DMS 273 treated with DMSO at 0.1 percent for 48 hours (cell line): Measurements from ENCODE around the gene BAIAP2.

Experiments
- DNase-seq: peaks from one replicate; lab custom pipeline; 2025; lab: John Stamatoyannopoulos, UW

The BAIAP2 gene

GRCh38 chr17:81109957-81110356 is 75.0 kb downstream of the BAIAP2 start:
- DNase-seq: no peak

DNA sequence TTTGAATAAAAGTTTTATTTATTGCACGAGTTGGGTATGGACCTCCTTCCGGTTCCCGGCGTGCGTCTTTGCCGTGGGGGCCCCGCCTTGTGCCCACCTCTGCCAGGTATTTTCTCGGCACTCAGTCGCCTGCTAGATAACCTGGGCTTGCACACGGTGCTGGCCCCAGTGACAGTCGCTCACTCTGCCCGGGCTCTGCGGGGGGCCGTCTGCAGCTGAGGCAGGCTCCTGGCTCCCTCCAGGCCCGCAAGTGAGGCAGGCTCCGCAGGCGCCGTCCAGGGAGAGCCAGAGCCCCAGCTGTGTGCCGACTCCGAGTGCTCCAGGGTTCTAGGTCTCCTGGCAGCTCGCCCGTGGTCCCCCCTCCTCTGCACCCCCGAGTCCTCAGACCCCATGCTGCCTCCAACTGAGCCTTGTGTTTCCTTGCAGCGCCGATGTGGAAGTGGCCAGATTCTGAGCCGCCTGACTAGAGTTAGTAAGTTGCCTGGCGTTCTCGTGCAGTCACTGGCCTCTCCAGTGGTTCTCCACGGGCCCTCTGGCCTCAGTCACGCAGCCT is 75.6 kb downstream of the BAIAP2 start:
- DNase-seq: no peak

DNA sequence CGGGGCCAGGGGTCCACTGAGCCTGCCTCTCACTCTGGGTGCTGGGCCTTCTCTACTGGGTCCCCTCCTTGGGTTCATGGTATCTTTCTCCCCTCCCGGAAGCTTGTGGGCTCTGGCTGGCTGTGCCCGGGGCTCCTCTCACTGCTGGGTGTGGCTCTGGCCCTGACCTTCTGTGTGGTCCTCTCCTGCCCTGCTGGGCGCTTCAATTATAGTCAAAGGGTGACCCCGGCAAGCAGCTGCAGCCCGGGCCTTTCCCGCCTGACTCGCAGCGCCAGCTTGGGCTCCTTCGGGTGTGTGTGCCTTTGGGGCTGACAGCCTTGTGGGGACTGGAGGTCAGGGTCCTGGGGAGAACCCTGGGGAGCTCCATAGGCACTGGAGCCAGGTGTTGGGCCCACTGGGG is 76.1 kb downstream of the BAIAP2 start:
- DNase-seq: no peak

DNA sequence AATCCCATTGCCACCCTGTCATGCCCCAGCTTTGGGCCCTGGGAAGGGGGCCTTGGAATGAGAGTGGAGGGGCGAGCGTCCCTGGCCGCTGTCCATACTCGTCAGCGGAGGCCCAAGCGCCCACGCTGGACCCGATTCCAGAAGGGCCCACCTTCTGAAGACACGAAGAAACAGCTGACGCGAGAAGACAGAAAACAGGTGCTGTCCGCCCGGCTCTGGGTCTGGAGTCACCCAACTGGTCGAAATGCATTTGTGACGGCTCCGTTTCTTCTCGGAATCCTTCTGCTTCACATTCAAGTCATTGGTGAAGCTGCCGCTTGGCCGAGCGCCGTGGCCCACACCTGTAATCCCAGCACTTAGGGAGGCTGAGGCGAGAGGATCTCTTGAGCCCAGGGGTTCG is 77.5 kb downstream of the BAIAP2 start:
- no peak for DNase-seq

GRCh38 chr17:81113158-81113724 is 78.3 kb downstream of the BAIAP2 start:
- DNase-seq: no peak

GRCh38 chr17:81114351-81115093 is 79.6 kb downstream of the BAIAP2 start:
- no peak for DNase-seq

DNA sequence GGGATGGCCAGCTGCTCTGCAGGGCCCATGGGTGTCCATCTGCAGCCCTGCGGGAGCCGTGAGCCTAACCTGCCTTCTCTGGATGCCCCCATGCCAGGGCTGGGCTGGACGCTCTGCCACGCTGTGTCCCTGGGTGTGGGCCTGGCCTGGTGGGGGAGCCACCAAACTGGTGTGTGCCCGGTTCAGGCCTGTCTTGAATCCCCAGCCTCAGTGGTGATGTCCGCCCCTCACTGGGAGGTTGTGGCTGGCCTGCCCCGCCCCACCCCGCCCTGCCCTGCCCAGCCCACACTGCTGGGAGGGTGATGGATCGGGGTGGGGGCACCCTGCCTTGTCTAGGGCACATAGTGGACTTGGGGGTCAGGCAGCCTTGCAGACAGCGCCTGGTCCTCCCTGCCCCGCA is 80.3 kb downstream of the BAIAP2 start:
- DNase-seq: no peak

DNA sequence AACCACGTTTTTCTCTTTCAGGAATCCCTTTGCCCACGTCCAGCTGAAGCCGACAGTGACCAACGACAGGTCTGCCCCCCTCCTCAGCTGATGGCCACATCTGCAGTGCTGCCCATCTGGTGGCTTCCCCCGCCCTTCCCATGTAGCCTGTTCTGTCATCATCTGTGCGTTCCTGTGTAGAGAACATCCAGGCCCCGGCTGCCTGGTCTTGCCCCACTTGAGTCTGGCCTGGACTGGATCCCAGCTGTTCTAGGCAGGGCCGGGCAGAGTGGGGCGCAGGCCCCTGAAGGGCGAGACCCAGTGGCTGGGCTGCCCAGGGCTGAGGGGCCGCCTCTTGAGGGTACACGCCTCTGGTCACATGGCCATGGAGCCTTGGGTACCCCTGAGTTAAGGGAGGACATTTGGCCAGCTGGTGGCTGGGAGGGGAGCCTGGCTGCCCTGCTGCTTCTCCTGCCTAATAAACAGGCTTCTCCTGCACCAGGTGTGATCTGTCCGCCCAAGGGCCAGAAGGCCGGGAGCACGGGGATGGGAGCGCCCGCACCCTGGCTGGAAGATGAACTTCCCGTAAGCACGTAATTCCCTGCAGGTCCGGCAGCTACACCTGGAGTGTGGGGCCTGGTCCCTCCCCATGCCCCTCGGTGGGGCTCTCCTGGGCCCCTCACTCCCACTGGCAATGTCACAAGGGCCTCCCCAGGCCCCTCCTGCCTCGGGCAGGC is 81.0 kb downstream of the BAIAP2 start:
- no peak for DNase-seq

DNA sequence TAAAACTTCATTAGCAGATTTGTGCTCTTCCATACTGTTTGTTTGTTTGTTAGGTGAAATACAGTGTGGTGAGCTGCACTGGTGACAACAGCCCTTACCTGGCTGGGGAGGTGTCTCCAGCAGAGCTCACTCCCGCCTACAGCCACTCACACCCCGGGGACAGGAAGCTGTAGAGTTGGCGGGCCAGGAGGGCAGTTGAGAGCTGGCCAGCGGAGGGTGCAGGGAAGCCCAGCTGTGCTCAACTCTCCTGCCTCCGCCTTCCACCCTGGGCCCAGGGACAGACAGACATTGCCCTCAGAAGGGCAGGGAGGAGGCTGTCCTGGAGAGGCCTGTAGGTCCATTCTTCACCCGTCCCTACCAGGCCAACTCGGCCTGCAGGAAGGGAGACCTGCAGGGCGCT is 81.8 kb downstream of the BAIAP2 start:
- no peak for DNase-seq

DNA sequence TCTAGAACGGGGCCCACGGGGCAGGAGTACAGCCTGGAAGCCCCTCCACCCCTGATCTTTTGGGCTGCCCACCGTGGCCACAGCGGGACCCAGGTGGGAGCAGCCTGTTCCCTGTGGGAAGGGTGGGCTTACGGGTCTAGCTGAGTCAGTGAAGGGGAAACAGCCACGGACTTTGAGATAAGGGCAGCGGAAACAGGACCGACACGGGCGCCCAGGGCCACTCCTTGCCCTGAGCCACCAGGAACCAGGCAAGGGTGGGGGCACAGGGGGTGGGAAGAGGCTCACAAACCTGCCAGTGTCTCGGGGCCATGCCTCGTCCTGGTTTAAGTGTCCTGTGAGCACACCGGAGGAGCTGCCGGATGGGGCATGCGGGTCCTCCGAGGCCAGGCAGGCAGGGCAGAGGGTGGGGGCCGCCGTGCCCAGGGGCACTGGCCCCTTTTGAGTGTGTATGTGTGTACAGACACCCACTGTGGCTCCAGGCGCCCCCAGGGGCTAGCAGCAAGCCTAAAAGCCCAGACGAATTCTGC is 82.8 kb downstream of the BAIAP2 start:
- DNase-seq: no peak

GRCh38 chr17:81118308-81119221 is 83.6 kb downstream of the BAIAP2 start:
- no peak for DNase-seq

DNA sequence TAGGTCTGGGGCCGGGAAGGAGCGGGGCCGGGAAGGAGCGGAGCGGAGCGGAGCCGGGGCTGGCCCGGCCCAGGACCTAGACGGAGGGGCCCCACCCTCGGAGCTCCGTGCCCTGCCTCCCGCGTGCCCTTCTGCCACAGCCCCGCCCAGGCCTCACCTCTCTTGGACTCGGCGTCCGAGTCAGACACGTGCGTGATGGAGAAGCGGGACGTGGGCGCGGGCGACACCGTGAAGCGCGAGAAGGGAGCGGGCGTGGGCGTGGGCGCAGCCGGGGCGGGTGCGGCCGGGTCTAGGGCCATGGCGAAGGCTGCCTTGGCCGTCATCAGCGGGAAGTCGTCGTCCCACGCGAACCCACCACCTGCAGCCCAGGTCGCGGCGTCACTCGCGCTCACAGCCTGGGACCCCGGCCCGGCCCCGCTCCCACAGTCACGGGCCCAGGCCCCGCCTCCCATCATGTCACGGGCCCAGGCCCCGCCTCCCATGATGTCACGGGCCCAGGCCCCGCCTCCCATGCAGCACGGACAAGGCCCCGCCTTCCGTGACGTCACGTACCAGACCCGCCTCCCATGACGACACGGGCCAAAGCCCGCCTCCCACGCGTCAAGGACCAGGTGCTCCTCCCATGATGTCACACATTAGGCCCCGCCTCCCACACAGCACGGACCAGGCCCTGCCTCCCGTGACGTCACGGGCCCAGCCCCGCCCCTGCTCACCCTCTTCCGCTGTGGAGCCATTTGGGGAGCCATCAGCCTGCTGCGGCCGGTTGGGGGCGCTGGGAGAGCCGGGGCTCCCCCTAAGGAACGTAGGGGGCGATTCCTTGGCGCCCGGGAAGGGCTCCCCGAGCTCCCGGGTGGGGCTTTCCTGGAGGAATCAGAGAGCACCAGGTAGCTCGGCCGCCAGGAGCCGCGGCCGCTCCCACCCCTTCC is 84.5 kb downstream of the BAIAP2 start:
- no peak for DNase-seq

DNA sequence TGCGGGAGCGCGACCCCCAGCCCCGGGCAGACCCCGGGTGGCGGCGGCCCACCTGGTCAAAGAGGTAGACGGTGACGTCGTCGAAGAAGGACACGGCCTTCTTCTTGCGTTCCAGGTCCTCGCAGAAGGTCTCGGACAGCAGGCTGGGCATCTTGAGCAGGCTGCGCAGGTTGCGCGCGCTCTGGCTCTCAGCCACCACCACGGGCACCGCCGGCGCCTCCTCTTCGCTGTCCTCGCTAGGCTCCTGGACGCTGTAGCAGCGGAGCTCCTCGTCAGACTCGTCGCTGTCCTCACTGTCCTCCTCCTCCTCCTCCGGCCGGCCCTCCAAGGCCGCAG is 85.2 kb downstream of the BAIAP2 start:
- DNase-seq: no peak

GRCh38 chr17:81120695-81121621 is 86.0 kb downstream of the BAIAP2 start:
- DNase-seq: no peak

DNA sequence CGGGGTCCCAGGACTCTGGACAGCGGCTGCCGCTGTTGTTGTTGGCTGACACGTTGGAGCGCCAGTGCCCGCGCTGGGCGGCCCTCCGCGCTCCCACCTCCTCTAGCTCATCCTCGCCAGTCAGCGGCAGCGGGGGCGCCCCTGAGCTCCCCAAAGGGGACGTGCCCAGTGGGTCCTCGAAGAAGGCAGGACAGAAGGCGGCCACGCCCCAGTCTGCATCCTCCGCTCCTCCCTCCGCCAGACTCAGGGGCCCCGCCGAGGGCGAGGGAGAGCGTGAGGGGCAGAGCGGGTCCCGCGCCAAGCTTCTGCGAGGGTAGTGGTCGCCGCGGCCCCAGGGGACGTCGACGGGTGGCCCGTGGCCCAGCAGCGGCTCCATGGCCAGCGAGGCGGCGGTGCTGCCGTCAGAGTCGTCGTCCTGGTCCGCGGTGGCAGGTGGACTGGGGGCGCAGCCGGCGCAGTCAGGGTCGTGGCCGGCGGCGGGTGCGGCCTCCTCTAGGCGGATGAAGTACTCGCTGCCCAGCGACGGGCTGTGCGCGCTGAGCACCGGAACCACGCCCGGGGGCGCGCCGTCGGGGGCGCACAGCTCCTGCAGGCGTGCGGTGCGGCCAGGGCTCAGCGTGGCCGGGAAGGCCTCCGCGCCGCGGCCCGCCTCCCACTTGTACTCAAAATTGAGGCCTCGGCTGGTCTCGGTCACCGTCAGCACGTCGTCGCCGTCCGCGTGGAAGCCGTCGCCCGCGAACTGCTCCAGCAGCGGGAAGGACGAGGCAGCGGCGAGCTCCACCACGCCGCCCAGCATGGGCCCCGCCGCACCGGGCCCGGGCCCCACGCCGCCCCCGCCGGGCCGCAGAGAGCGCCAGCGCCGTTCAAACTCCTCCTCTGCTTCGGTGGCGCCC is 87.1 kb downstream of the BAIAP2 start:
- DNase-seq: no peak

- no peak for DNase-seq
These were observed 88.4 kb downstream of the BAIAP2 start for GRCh38 chr17:81123052-81124048.

- DNase-seq: no peak
These were observed 89.4 kb downstream of the BAIAP2 start for GRCh38 chr17:81124377-81124776.
